DND-41 (cell line): ENCODE measurements around the gene ZNRF1.

Experiments used
- CTCF ChIP-seq: IDR thresholded peaks from 2 replicates; pipeline ENCODE4 v1.5.1; 2012; ENCODE audit warnings: borderline replicate concordance, low read length, moderate library complexity, mild to moderate bottlenecking; ENCODE audit not compliant: poor library complexity, severe bottlenecking; ENCODE audit errors: extremely low read depth
- EZH2 ChIP-seq: IDR thresholded peaks from 3 replicates; pipeline ENCODE4 v1.6.1; 2012; ENCODE audit warnings: borderline replicate concordance, low read depth, mild to moderate bottlenecking, moderate library complexity, low read length, inconsistent platforms; ENCODE audit not compliant: severe bottlenecking

DNA sequence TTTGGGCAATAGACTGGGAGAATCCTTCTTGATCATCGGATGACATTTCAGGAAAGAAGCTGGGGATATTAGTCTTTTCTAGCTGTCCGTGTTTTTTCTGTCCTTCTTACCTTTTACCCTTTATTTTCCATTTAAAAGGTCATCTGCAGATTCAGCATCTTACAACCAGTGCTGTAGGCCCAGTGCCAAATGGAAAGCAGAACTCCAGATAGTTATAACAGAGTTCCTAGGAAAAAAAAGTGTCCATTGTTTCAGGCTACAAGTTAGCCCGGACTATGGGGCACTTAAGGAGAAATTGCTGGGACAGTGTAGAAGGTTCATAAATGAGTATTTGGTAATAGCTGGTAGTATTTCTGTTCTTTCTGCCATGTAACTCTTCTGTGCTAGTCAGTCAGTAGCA lies 89.4 kb downstream of the ZNRF1 start:
- no peak for TF ChIP-seq CTCF
- TF ChIP-seq EZH2 = no peak
